Measurements from ENCODE around the gene KCNQ4. TPM values are rescaled to one million over a fixed set of nuclear protein-coding genes. Genes with fewer than 3 reads are reported as not detected.

KCNQ4 gene
- total RNA-seq: not detected in 2 replicates

GRCh38 chr1:40783001-40783905, at the start of gene KCNQ4:
TSS of gene KCNQ4 (plus strand) at chr1:40783787. CDS start at chr1:40784094, 307 bp downstream.

GRCh38 chr1:40862008-40862863, 78.6 kb downstream of the KCNQ4 start, which contains the start of gene CITED4:
TSS of gene CITED4 (minus strand) at chr1:40862363. CDS start at chr1:40862127, 236 bp downstream.

Other genes with a start within 250 kb of the KCNQ4 start
- gene RIMS3, start 118.1 kb upstream of the KCNQ4 start, total RNA-seq: under 0.01 and 0.09 TPM in 2 replicates
- gene NFYC, start 92.1 kb upstream of the KCNQ4 start, total RNA-seq: 13.4 and 22.4 TPM in 2 replicates
- 0.89 and 2.7 TPM in 2 replicates for gene CITED4, start 78.6 kb downstream of the KCNQ4 start, total RNA-seq
- gene CTPS1, start 195.9 kb downstream of the KCNQ4 start, total RNA-seq: 67.1 and 122 TPM in 2 replicates
- gene SLFNL1, start 237.9 kb downstream of the KCNQ4 start, total RNA-seq: 0.65 and 0.89 TPM in 2 replicates